OCI-LY7 (cell line): ENCODE data around the gene FAM83D. TPM values are rescaled to one million over a fixed set of nuclear protein-coding genes. Genes with fewer than 3 reads are reported as not detected.
A peak's percentile ranks its signal among the peaks of the same experiment; 100 is the strongest.

Experiments used
- BruUV-seq: library from RNA; stranded (reverse); fragments of 400-500 nt; replicated peaks from 2 replicates; lab custom pipeline; 2021; lab: Mats Ljungman, UMichigan
- CTCF ChIA-PET: fragments of 300-600 bp; sonication (Branson Sonifier 250); formaldehyde crosslinking; loops from one replicate; lab custom pipeline; 2022; ENCODE audit warnings: antibody characterized with exemption; ENCODE audit not compliant: unreplicated experiment; lab: Charles Lee
- POLR2A ChIA-PET: fragments of 300-600 bp; sonication (Branson Sonifier 250); formaldehyde crosslinking; loops from one replicate; lab custom pipeline; 2022; ENCODE audit warnings: antibody characterized with exemption; lab: Charles Lee
- DNase-seq: peaks from one replicate; pipeline ENCODE4 v3.0.0-alpha.2; 2015; ENCODE audit warnings: low spot score
- H2AFZ ChIP-seq: fragments of 200-600 bp; sonication (generic), shearing (Covaris generic); 2 replicates; pipeline ENCODE4 v1.6.1; 2014; ENCODE audit warnings: mild to moderate bottlenecking, antibody characterized with exemption, low read length, moderate library complexity
- H3K27ac ChIP-seq: fragments of 200-600 bp; sonication (generic); 2 replicates; pipeline ENCODE4 v1.5.1; 2014; ENCODE audit warnings: mixed run types, low read depth, mild to moderate bottlenecking, moderate library complexity, low read length, inconsistent platforms; ENCODE audit not compliant: poor library complexity, severe bottlenecking
- H3K36me3 ChIP-seq: fragments of 200-600 bp; sonication (generic); 2 replicates; pipeline ENCODE4 v1.6.1; 2014; ENCODE audit warnings: mild to moderate bottlenecking, antibody characterized with exemption, low read length, moderate library complexity, mixed read lengths; ENCODE audit not compliant: insufficient read depth
- H3K4me1 ChIP-seq: fragments of 200-600 bp; sonication (generic); 2 replicates; pipeline ENCODE4 v1.5.1; 2014; ENCODE audit warnings: mild to moderate bottlenecking, low read length; ENCODE audit not compliant: insufficient read depth, poor library complexity, severe bottlenecking
- H3K4me2 ChIP-seq: fragments of 200-600 bp; sonication (generic); 2 replicates; pipeline ENCODE4 v1.6.1; 2014; ENCODE audit warnings: mild to moderate bottlenecking, low read length
- H3K4me3 ChIP-seq: fragments of 200-600 bp; sonication (generic); 2 replicates; pipeline ENCODE4 v1.5.1; 2014; ENCODE audit warnings: mild to moderate bottlenecking, low read depth, low read length; ENCODE audit not compliant: poor library complexity, severe bottlenecking
- H3K79me2 ChIP-seq: fragments of 200-600 bp; sonication (generic); 2 replicates; pipeline ENCODE4 v1.6.1; 2016; ENCODE audit warnings: low read depth, mild to moderate bottlenecking, low read length, moderate library complexity, mixed read lengths; ENCODE audit not compliant: insufficient read depth
- H3K9me2 ChIP-seq: fragments of 200-600 bp; sonication (generic); 2 replicates; pipeline ENCODE4 v1.6.1; 2016; ENCODE audit warnings: mild to moderate bottlenecking, low read length, mixed read lengths; ENCODE audit not compliant: insufficient read depth
- H3K9me3 ChIP-seq: fragments of 200-600 bp; sonication (generic); 2 replicates; pipeline ENCODE4 v1.6.1; 2014; ENCODE audit warnings: mild to moderate bottlenecking, mixed run types, low read length, mixed read lengths
- H4K20me1 ChIP-seq: fragments of 200-600 bp; sonication (generic); 2 replicates; pipeline ENCODE4 v1.6.1; 2014; ENCODE audit warnings: mild to moderate bottlenecking, antibody characterized with exemption, low read length, moderate library complexity, mixed read lengths; ENCODE audit not compliant: insufficient read depth
- EZH2phosphoT487 ChIP-seq: fragments of 200-600 bp; sonication (generic); IDR thresholded peaks from 2 replicates; pipeline ENCODE4 v1.6.1; 2018; ENCODE audit warnings: low read depth, borderline replicate concordance, mild to moderate bottlenecking, mixed run types, antibody characterized with exemption, low read length, moderate library complexity, mixed read lengths
- intact Hi-C: fragments of 100-400 bp; cut with micrococcal nuclease; formaldehyde crosslinking; loops from one replicate; pipeline ENCODE4 v1.10.0; 2022; ENCODE audit not compliant: unreplicated experiment
- total RNA-seq, 2 experiments: library from RNA; depleted of rRNA in 1 of 2; stranded (reverse); fragments of >200 nt in 1 of 2; shearing (Covaris generic) in 1 of 2; gene quantifications; 2 replicates each; pipeline ENCODE4 v1.2.3, GENCODE V29; 2014 to 2022
- TF ChIP-seq, protein P1 (sequence below): fragments of 200-600 bp; sonication (generic); conservative IDR thresholded peaks from 2 replicates; pipeline ENCODE4 v1.5.1; 2014; ENCODE audit warnings: mild to moderate bottlenecking, antibody characterized with exemption, low read length, moderate library complexity, mixed read lengths

FAM83D gene
- total RNA-seq, 2 experiments from 2014 or later = 32.6 to 48.2 TPM

DNA sequence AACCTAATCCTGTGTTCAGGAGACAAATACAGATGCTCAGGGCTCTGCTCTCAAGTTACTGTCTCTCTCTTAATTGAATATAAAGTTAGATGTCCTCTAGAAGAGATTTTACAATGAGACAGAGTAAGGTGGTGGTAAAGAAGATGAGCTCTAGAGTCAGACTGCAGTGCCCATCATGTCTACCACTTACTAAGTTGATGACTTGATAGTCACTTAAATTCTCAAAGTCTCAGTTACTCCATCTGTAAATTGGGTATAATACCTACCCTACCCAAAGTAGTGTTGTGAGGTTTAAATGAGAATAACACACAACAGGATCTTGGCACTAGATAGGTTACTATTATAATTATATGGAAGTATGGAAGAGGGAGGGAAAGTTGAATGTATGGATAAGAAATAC lies 37.5 kb downstream of the FAM83D start:
- peaks cover 38% of the 10 kb centered on the region for H3K79me2 ChIP-seq
- H3K27ac ChIP-seq = no peak overlapping the region
- no TSS peak for BruUV-seq
- TF ChIP-seq, protein P1, sequence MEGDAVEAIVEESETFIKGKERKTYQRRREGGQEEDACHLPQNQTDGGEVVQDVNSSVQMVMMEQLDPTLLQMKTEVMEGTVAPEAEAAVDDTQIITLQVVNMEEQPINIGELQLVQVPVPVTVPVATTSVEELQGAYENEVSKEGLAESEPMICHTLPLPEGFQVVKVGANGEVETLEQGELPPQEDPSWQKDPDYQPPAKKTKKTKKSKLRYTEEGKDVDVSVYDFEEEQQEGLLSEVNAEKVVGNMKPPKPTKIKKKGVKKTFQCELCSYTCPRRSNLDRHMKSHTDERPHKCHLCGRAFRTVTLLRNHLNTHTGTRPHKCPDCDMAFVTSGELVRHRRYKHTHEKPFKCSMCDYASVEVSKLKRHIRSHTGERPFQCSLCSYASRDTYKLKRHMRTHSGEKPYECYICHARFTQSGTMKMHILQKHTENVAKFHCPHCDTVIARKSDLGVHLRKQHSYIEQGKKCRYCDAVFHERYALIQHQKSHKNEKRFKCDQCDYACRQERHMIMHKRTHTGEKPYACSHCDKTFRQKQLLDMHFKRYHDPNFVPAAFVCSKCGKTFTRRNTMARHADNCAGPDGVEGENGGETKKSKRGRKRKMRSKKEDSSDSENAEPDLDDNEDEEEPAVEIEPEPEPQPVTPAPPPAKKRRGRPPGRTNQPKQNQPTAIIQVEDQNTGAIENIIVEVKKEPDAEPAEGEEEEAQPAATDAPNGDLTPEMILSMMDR = no peak
- TF ChIP-seq EZH2phosphoT487 = no peak
- H3K9me3 ChIP-seq = no peaks in the 10 kb centered on the region
- DNase-seq = no peak
- intact Hi-C loops = loop anchor here (5.0 to 10.0 kb wide), 2 partner anchors 156 to 519 kb away; partner anchors contain the start of gene PPP1R16B
- peak overlapping the region; percentile 86 for H3K4me2 ChIP-seq
- H3K9me2 ChIP-seq = no peaks in the 10 kb centered on the region
- H3K4me1 ChIP-seq = peaks cover 22% of the 10 kb centered on the region
- peaks cover 4% of the 10 kb centered on the region; the same call in 1 of the 2 replicates for H4K20me1 ChIP-seq
- peaks cover 20% of the 10 kb centered on the region; the same call in 1 of the 2 replicates for H3K36me3 ChIP-seq
- peak overlapping the region; percentile 90 for H3K4me3 ChIP-seq
- no peak overlapping the region for H2AFZ ChIP-seq
- POLR2A ChIA-PET = interaction anchor here (1.1 to 3.3 kb wide), 5 partner anchors 16 to 215 kb away, joined by 4 to 11 read pairs (median 9); partner anchors contain the start of gene ACTR5
- CTCF ChIA-PET = no interaction called here

DNA sequence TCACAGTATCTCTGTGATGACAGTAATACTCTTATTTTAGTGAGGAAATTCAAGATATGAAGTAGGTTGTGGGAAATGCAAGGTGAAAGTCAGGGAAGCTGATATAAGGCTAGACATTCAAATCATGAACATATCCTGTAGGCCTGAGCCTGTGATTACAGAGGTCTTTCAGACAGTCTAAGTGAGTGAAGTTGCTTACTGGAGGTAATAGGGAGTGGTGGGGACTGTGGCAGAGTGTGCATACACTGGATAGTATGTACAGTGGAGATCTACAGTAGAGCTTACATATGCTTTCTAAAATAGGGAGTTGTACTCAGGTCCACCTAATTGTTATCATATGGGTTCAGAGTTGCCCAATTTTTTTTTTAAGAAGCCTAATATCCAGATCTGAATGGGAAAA lies 39.0 kb downstream of the FAM83D start:
- no peak for DNase-seq
- Histone ChIP-seq H3K79me2 (peaks cover 38% of the 10 kb centered on the region), H4K20me1 (peaks cover 4% of the 10 kb centered on the region; the same call in 1 of the 2 replicates), H3K36me3 (peaks cover 35% of the 10 kb centered on the region; the same call in 1 of the 2 replicates), H2AFZ (no peak overlapping the region), H3K4me2 (no peak overlapping the region), H3K9me2 (no peaks in the 10 kb centered on the region), H3K9me3 (no peaks in the 10 kb centered on the region), H3K4me1 (peaks cover 22% of the 10 kb centered on the region), H3K27ac (no peak overlapping the region), H3K4me3 (no peak overlapping the region)
- intact Hi-C loops = loop anchor here (10.0 kb wide), 1 partner anchor 520 kb away; no protein-coding TSS in a partner anchor
- ChIA-PET CTCF (no interaction called here), POLR2A (interaction anchor here (1.5 kb wide), 1 partner anchor 8 kb away, joined by 4 read pairs; no protein-coding TSS in a partner anchor)
- no peak for TF ChIP-seq EZH2phosphoT487
- TF ChIP-seq, protein P1 = no peak
- no TSS peak for BruUV-seq

DNA sequence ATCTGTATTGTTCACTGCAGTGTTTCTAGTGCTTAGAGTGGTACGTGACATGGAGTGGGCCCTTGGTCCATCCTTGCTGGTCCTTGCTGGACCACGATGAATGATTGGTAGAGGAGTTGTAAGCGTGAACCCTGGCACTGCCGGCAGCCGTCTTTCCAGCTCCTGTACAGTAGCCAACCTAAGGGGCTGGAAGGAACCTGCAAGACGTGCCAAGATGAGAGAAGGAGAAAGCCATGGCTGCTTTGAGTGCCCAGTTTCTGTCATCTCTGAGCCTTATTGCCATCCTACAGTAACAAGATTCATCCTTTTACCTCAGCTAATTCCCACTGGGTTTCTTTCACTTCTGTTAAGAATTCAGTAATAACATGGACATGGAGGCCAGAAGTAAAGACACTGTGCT lies 41.9 kb downstream of the FAM83D start:
- Histone ChIP-seq H2AFZ (no peak overlapping the region), H3K4me2 (no peak overlapping the region), H3K9me2 (no peaks in the 10 kb centered on the region), H4K20me1 (peaks cover 4% of the 10 kb centered on the region; the same call in 1 of the 2 replicates), H3K27ac (no peak overlapping the region), H3K36me3 (peaks cover 58% of the 10 kb centered on the region), H3K79me2 (peaks cover 23% of the 10 kb centered on the region), H3K4me3 (no peak overlapping the region), H3K9me3 (no peaks in the 10 kb centered on the region), H3K4me1 (peaks cover 8% of the 10 kb centered on the region)
- POLR2A ChIA-PET = no interaction called here
- CTCF ChIA-PET = no interaction called here
- DNase-seq = no peak
- intact Hi-C loops = loop anchor here (10.0 kb wide), 1 partner anchor 523 kb away; no protein-coding TSS in a partner anchor
- BruUV-seq = no TSS peak
- no peak for TF ChIP-seq EZH2phosphoT487
- TF ChIP-seq, protein P1 = no peak
